Panc1 (cell line): ENCODE data around the gene LIMK2. TPM values are rescaled to one million over a fixed set of nuclear protein-coding genes. Genes with fewer than 3 reads are reported as not detected.

Experiments
- ATAC-seq: fragments of 200-7000 bp; cut with Tn5 transposase; 2 replicates; pipeline ENCODE4 v1.9.1; 2020; ENCODE audit warnings: mild to moderate bottlenecking, moderate library complexity
- BruUV-seq: library from RNA; stranded (reverse); fragments of 400-500 nt; replicated peaks from 2 replicates; lab custom pipeline; 2021; lab: Mats Ljungman, UMichigan
- CTCF ChIA-PET: fragments of 300-600 bp; sonication (Branson Sonifier 250); formaldehyde crosslinking; loops from one replicate; lab custom pipeline; 2022; ENCODE audit warnings: antibody characterized with exemption; lab: Charles Lee
- POLR2A ChIA-PET: fragments of 300-600 bp; sonication (Branson Sonifier 250); formaldehyde crosslinking; loops from one replicate; lab custom pipeline; 2022; ENCODE audit warnings: antibody characterized with exemption; lab: Charles Lee
- DNase-seq: peaks from one replicate; pipeline ENCODE4 v3.0.0-alpha.2; 2010; ENCODE audit warnings: low read depth, low spot score
- H3K27ac ChIP-seq: 2 replicates; pipeline ENCODE4 v1.5.1; 2011; ENCODE audit warnings: mild to moderate bottlenecking, low read length, inconsistent platforms
- H3K27me3 ChIP-seq: fragments of 200-500 bp; sonication (Bioruptor generic); 2 replicates; pipeline ENCODE4 v1.6.0; 2014; ENCODE audit warnings: low read length, inconsistent platforms; ENCODE audit not compliant: control insufficient read depth, insufficient read depth
- H3K36me3 ChIP-seq: fragments of 200-500 bp; sonication (Bioruptor generic); 2 replicates; pipeline ENCODE4 v1.5.1; 2014; ENCODE audit warnings: inconsistent platforms, mild to moderate bottlenecking, low read length, moderate library complexity; ENCODE audit not compliant: control insufficient read depth, insufficient read depth
- H3K4me1 ChIP-seq: 2 replicates; pipeline ENCODE4 v1.5.1; 2011; ENCODE audit warnings: inconsistent platforms, mild to moderate bottlenecking, low read length, moderate library complexity; ENCODE audit not compliant: control insufficient read depth, insufficient read depth
- H3K4me3 ChIP-seq, 2 experiments: 2 replicates each; pipeline ENCODE4 v1.5.1; 2011 to 2012; ENCODE audit warnings: low read depth in 2 of 2, low read length in 2 of 2, mild to moderate bottlenecking in 2 of 2, inconsistent platforms in 1 of 2, moderate library complexity in 1 of 2
- H3K9me3 ChIP-seq: fragments of 200-500 bp; sonication (Bioruptor generic); 2 replicates; pipeline ENCODE4 v1.5.1; 2014; ENCODE audit warnings: low read depth, mild to moderate bottlenecking, inconsistent platforms, low read length, moderate library complexity; ENCODE audit not compliant: control insufficient read depth, insufficient read depth
- POLR2AphosphoS5 ChIP-seq: IDR thresholded peaks from 2 replicates; pipeline ENCODE4 v1.6.1; 2012; ENCODE audit warnings: mild to moderate bottlenecking, low read depth, low read length, moderate library complexity
- SIN3A ChIP-seq: IDR thresholded peaks from 2 replicates; pipeline ENCODE4 v1.6.1; 2012; ENCODE audit warnings: low read depth, mild to moderate bottlenecking, low read length, moderate library complexity, borderline replicate concordance; ENCODE audit not compliant: insufficient read depth
- TCF7L2 ChIP-seq: IDR thresholded peaks from 2 replicates; pipeline ENCODE4 v1.6.1; 2011; ENCODE audit warnings: mild to moderate bottlenecking, low read depth, low read length, inconsistent platforms
- in situ Hi-C: cut with HindIII; loops from 2 replicates; pipeline ENCODE4 v1.10.0; 2016; ENCODE audit warnings: low sequenced_read_pairs, low pct_unique_long_range_greater_than_20kb
- intact Hi-C: fragments of 100-400 bp; cut with micrococcal nuclease; formaldehyde crosslinking; loops from one replicate; pipeline ENCODE4 v1.10.0; 2022; ENCODE audit not compliant: unreplicated experiment
- total RNA-seq: library from RNA; stranded (reverse); gene quantifications from one replicate; pipeline ENCODE4 v1.2.1, GENCODE V29; 2021; ENCODE audit not compliant: unreplicated experiment
- TF ChIP-seq, protein P1 (sequence below), 2 experiments: IDR thresholded peaks; 2 replicates each; pipeline ENCODE4 v1.6.1; 2011 to 2012; ENCODE audit warnings: low read depth in 2 of 2, control low read depth in 1 of 2, low read length in 1 of 2, mild to moderate bottlenecking in 1 of 2, moderate library complexity in 1 of 2; ENCODE audit not compliant: insufficient read depth in 1 of 2
- TF ChIP-seq, protein P2 (sequence below): fragments of 450-650 bp; IDR thresholded peaks from 2 replicates; pipeline ENCODE4 v1.5.1; 2017; ENCODE audit warnings: mild to moderate bottlenecking

Gene LIMK2
- total RNA-seq, 1 experiment from 2014 or later, result 12.6 TPM

DNA sequence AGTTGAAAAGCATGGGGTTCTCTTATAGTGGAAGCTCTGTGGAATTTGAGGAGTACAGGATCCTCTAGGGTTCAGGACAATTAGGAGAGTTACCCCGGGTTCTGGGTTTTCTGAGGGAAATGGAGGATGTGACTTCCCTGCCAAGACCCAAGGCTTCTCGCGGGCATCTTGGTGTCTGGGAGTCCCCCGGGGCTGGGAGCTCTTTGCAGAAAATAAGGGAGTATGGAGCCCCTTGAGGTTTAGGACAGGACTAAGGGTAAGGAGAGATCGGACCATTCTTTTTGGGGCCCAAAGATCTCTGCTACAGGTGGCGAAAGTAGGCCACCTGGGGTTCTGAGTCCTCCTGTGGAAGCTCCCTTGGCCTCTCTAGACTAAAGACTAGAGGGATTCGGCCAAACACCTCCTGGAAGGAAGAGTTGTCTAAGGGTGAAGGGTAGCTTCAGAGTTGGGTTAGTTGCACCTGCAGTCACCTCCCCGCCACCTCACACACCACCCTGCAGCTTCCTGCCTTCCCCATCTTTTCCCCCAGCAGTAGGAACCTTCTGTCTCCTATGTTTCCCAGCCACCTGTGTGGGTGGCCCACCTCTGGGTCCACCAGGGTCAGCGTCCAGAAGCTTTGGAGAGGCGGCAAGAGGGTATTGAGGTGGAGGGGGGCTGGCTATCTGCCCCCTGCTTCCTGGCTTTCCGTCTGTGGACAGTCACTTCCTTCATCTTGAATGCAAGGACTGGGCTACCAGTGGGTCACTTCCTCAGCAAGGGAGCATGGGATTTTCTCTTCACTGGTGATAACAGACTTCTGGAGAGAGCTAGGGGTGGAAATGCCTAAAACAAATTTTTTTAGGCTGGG, 908 bp downstream of the LIMK2 start:
- POLR2A ChIA-PET, result interaction anchor here (0.8 to 1.4 kb wide), 2 partner anchors 60 to 77 kb away, joined by 3 to 4 read pairs; no protein-coding TSS in a partner anchor

DNA sequence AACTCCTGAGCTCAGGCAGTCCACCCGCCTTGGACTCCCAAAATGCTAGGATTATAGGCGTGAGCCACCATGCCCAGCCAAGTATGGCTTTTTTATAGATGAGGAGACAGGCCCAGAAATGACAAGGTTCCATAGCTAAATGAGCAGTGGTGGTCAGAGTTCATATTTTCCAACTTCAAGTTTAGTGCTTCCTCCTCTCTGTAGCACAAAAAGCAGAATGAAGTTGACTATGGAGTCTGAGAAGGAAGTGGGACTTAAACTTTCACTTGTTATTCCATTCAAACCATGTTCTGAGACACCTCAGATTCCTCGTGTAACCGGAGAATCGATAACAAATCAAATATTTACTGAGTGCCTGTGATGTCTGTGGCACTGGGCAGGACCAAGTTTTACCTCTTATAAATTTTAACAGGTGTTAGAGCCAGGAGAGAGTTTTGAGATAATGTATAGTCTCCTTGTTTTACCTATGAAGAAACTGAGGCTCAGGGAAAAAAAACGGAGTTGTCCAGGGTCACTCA, 3.0 kb downstream of the LIMK2 start:
- H3K4me1 ChIP-seq, result peaks cover 15% of the 10 kb centered on the region; the same call in 1 of the 2 replicates
- no peak for DNase-seq
- no TSS peak for BruUV-seq

More for the DNA sequence above, 908 bp downstream of the LIMK2 start:
- BruUV-seq, result TSS peak; percentile 74
- intact Hi-C loops, result no loop called here
- Histone ChIP-seq H3K36me3 (peaks cover 8% of the 10 kb centered on the region; the same call in 1 of the 2 replicates), H3K4me1 (peaks cover 8% of the 10 kb centered on the region; the same call in 1 of the 2 replicates), H3K4me3 (peak overlapping the region; percentile 84 to 91), H3K9me3 (no peaks in the 10 kb centered on the region), H3K27ac (peak overlapping the region; percentile 79), H3K27me3 (no peaks in the 10 kb centered on the region)
- TF ChIP-seq, protein P1, sequence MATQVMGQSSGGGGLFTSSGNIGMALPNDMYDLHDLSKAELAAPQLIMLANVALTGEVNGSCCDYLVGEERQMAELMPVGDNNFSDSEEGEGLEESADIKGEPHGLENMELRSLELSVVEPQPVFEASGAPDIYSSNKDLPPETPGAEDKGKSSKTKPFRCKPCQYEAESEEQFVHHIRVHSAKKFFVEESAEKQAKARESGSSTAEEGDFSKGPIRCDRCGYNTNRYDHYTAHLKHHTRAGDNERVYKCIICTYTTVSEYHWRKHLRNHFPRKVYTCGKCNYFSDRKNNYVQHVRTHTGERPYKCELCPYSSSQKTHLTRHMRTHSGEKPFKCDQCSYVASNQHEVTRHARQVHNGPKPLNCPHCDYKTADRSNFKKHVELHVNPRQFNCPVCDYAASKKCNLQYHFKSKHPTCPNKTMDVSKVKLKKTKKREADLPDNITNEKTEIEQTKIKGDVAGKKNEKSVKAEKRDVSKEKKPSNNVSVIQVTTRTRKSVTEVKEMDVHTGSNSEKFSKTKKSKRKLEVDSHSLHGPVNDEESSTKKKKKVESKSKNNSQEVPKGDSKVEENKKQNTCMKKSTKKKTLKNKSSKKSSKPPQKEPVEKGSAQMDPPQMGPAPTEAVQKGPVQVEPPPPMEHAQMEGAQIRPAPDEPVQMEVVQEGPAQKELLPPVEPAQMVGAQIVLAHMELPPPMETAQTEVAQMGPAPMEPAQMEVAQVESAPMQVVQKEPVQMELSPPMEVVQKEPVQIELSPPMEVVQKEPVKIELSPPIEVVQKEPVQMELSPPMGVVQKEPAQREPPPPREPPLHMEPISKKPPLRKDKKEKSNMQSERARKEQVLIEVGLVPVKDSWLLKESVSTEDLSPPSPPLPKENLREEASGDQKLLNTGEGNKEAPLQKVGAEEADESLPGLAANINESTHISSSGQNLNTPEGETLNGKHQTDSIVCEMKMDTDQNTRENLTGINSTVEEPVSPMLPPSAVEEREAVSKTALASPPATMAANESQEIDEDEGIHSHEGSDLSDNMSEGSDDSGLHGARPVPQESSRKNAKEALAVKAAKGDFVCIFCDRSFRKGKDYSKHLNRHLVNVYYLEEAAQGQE (IDR thresholded peaks at IDR 0.05; ENCODE audit: insufficient read depth in 1 of 2, low read depth in 2 of 2, low read length in 1 of 2), result no peak
- no peak for TF ChIP-seq POLR2AphosphoS5
- no peak for TF ChIP-seq TCF7L2
- TF ChIP-seq, protein P2, sequence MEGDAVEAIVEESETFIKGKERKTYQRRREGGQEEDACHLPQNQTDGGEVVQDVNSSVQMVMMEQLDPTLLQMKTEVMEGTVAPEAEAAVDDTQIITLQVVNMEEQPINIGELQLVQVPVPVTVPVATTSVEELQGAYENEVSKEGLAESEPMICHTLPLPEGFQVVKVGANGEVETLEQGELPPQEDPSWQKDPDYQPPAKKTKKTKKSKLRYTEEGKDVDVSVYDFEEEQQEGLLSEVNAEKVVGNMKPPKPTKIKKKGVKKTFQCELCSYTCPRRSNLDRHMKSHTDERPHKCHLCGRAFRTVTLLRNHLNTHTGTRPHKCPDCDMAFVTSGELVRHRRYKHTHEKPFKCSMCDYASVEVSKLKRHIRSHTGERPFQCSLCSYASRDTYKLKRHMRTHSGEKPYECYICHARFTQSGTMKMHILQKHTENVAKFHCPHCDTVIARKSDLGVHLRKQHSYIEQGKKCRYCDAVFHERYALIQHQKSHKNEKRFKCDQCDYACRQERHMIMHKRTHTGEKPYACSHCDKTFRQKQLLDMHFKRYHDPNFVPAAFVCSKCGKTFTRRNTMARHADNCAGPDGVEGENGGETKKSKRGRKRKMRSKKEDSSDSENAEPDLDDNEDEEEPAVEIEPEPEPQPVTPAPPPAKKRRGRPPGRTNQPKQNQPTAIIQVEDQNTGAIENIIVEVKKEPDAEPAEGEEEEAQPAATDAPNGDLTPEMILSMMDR, result no peak
- TF ChIP-seq SIN3A, result no peak
- no peak for ATAC-seq
- CTCF ChIA-PET, result interaction anchor here (1.7 kb wide), 1 partner anchor 79 kb away, joined by 4 read pairs; the partner anchor contains the start of gene PIK3IP1
- no peak for DNase-seq
- in situ Hi-C loops, result no loop called here

More for the DNA sequence above, 3.0 kb downstream of the LIMK2 start:
- no peaks in the 10 kb centered on the region for H3K9me3 ChIP-seq
- POLR2A ChIA-PET, result interaction anchor here (0.7 kb wide), 1 partner anchor 78 kb away, joined by 3 read pairs; no protein-coding TSS in a partner anchor
- in situ Hi-C loops, result no loop called here
- no peak for TF ChIP-seq TCF7L2
- TF ChIP-seq, protein P2, result no peak
- TF ChIP-seq POLR2AphosphoS5, result no peak
- TF ChIP-seq, protein P1 (IDR thresholded peaks at IDR 0.05; ENCODE audit: insufficient read depth in 1 of 2, low read depth in 2 of 2, low read length in 1 of 2), result no peak
- no peak for TF ChIP-seq SIN3A
- CTCF ChIA-PET, result interaction anchor here (0.7 kb wide), 1 partner anchor 608 kb away, joined by 3 read pairs; no protein-coding TSS in a partner anchor
- H3K27ac ChIP-seq, result no peak overlapping the region
- H3K36me3 ChIP-seq, result peaks cover 8% of the 10 kb centered on the region; the same call in 1 of the 2 replicates
- H3K27me3 ChIP-seq, result no peaks in the 10 kb centered on the region
- no peak overlapping the region for H3K4me3 ChIP-seq
- intact Hi-C loops, result no loop called here
- no peak for ATAC-seq
